Measurements from ENCODE around the gene CBLC. TPM values are rescaled to one million over a fixed set of nuclear protein-coding genes. Genes with fewer than 3 reads are reported as not detected.

CBLC gene
- total and polyA plus RNA-seq, 8 donors = 3.1 to 6.1 (median 4.2) TPM

- no peaks in the 10 kb centered on the region for H3K9me3 ChIP-seq
- ATAC-seq (no peak), DNase-seq (no peak)
- H3K4me1 ChIP-seq = peaks cover 0 to 28% of the 10 kb centered on the region in 2 donors
- no peak overlapping the region for H3K4me3 ChIP-seq
- no peak for TF ChIP-seq CTCF (IDR thresholded peaks at IDR 0.05)
- no peak overlapping the region for H3K27ac ChIP-seq
- H3K36me3 ChIP-seq = no peaks in the 10 kb centered on the region
- no peaks in the 10 kb centered on the region for H3K27me3 ChIP-seq
- intact Hi-C loops (cut with DNase I) = no loop called here
These were observed 46.1 kb upstream of the CBLC start for GRCh38 chr19:44731622-44732021.

DNA sequence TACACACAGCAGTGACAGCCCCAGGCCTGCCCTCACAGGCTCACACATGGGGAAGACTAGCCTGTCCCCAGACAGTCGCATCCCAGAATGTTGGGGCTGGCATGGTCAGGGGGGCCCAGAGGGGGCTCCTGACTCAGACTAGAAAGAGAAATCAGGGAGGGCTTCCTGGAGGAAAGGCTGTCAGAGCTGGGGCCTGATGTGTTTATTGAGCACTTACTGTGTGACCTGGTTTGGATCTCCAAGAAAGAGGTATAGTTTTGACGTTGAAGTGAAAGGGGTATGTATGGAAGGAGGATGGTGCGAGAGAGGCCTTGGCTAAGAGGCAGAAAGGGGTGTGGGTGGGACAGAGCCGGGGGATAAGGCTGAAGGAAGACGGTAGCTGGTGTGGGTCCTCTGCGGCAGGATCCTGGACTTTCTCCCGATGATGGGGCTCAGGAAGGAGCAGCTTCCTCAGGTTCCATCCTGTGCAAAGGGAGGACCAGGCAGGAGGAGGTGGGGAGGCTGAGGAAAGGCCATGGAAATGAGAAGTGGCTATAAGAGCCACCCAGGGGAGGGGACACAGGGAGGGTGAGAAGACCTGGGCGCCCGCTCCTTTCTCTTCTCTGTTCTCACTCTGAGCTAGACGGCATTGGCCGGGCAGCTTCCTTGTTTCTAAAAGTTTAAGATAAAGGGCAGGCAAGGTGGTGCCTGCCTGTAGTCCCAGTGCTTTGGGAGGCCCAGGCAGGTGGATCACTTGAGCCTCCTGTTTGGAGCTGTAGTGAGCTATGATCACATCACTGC is 45.3 kb upstream of the CBLC start:
- no peak overlapping the region for H3K4me3 ChIP-seq
- ATAC-seq = no peak
- intact Hi-C loops (cut with DNase I) = no loop called here
- peaks cover 0 to 30% of the 10 kb centered on the region in 2 donors for H3K4me1 ChIP-seq
- H3K27me3 ChIP-seq = no peaks in the 10 kb centered on the region
- H3K36me3 ChIP-seq = no peaks in the 10 kb centered on the region
- H3K9me3 ChIP-seq = no peaks in the 10 kb centered on the region
- TF ChIP-seq CTCF (IDR thresholded peaks at IDR 0.05) = no peak
- H3K27ac ChIP-seq = no peak overlapping the region
- no peak for DNase-seq

GRCh38 chr19:44734357-44734756 is 43.3 kb upstream of the CBLC start:
- no peaks in the 10 kb centered on the region for H3K9me3 ChIP-seq
- H3K27me3 ChIP-seq = no peaks in the 10 kb centered on the region
- no peak for TF ChIP-seq CTCF (IDR thresholded peaks at IDR 0.05)
- no peak for DNase-seq
- H3K36me3 ChIP-seq = no peaks in the 10 kb centered on the region
- no peak for ATAC-seq
- peaks cover 7 to 42% of the 10 kb centered on the region in 2 donors for H3K4me1 ChIP-seq
- intact Hi-C loops (cut with DNase I) = no loop called here
- H3K4me3 ChIP-seq = no peak overlapping the region
- H3K27ac ChIP-seq = no peak overlapping the region

- ATAC-seq = no peak
- Histone ChIP-seq H3K9me3 (no peaks in the 10 kb centered on the region), H3K27me3 (no peaks in the 10 kb centered on the region), H3K4me1 (peaks cover 7 to 48% of the 10 kb centered on the region in 2 donors), H3K36me3 (no peaks in the 10 kb centered on the region), H3K27ac (no peak overlapping the region), H3K4me3 (no peak overlapping the region)
- no peak for TF ChIP-seq CTCF (IDR thresholded peaks at IDR 0.05)
- intact Hi-C loops (cut with DNase I) = no loop called here
- DNase-seq = no peak
These were observed 42.7 kb upstream of the CBLC start for GRCh38 chr19:44735011-44735410.

- Histone ChIP-seq H3K4me1 (peaks cover 27 to 71% of the 10 kb centered on the region in 2 donors), H3K36me3 (no peaks in the 10 kb centered on the region), H3K9me3 (no peaks in the 10 kb centered on the region), H3K27ac (peak overlapping the region in 1 of 2 donors; percentile 73), H3K4me3 (no peak overlapping the region), H3K27me3 (no peaks in the 10 kb centered on the region)
- intact Hi-C loops (cut with DNase I) = no loop called here
- no peak for TF ChIP-seq CTCF (IDR thresholded peaks at IDR 0.05)
- ATAC-seq (no peak), DNase-seq (no peak)
These were observed 40.2 kb upstream of the CBLC start for GRCh38 chr19:44737238-44738071.

All from left lung (tissue), 10 donors.